GM19035 (cell line): ENCODE data around the gene TBC1D14.

Experiments used
- ATAC-seq: cut with Tn5 transposase; IDR thresholded peaks from one replicate; pipeline ENCODE4 v1.9.1; 2021; ENCODE audit not compliant: unreplicated experiment

Gene TBC1D14

GRCh38 chr4:6944301-6945051, 34.9 kb downstream of the TBC1D14 start:
- ATAC-seq = no peak

- ATAC-seq = no peak
Measured at GRCh38 chr4:6945052-6945409, 35.4 kb downstream of the TBC1D14 start.

GRCh38 chr4:6946497-6946896, 36.9 kb downstream of the TBC1D14 start:
- ATAC-seq = no peak

- ATAC-seq = no peak
Measured at GRCh38 chr4:6948134-6948460, 38.5 kb downstream of the TBC1D14 start.

GRCh38 chr4:6951880-6952381, 42.3 kb downstream of the TBC1D14 start:
- no peak for ATAC-seq

- no peak for ATAC-seq
Measured at GRCh38 chr4:6953751-6954380, 44.2 kb downstream of the TBC1D14 start.

- ATAC-seq = no peak
Measured at GRCh38 chr4:6955261-6955911, 45.8 kb downstream of the TBC1D14 start.

GRCh38 chr4:6956087-6956433, 46.4 kb downstream of the TBC1D14 start:
- ATAC-seq = no peak

GRCh38 chr4:6956434-6957147, 47.0 kb downstream of the TBC1D14 start:
- no peak for ATAC-seq

GRCh38 chr4:6957148-6957520, 47.5 kb downstream of the TBC1D14 start:
- ATAC-seq = no peak

GRCh38 chr4:6957994-6958393, 48.4 kb downstream of the TBC1D14 start:
- no peak for ATAC-seq

- ATAC-seq = no peak
Measured at GRCh38 chr4:6959261-6959660, 49.6 kb downstream of the TBC1D14 start.

- ATAC-seq = no peak
Measured at GRCh38 chr4:6960154-6960553, 50.5 kb downstream of the TBC1D14 start.

- no peak for ATAC-seq
Measured at GRCh38 chr4:6960628-6961412, 51.2 kb downstream of the TBC1D14 start.

- no peak for ATAC-seq
Measured at GRCh38 chr4:6961496-6962210, 52.0 kb downstream of the TBC1D14 start.

- no peak for ATAC-seq
Measured at GRCh38 chr4:6962211-6963041, 52.8 kb downstream of the TBC1D14 start.

GRCh38 chr4:6963139-6963611, 53.5 kb downstream of the TBC1D14 start:
- ATAC-seq = no peak

GRCh38 chr4:6964858-6965257, 55.2 kb downstream of the TBC1D14 start:
- no peak for ATAC-seq

- no peak for ATAC-seq
Measured at GRCh38 chr4:6965329-6965728, 55.7 kb downstream of the TBC1D14 start.
